ENCODE results near the gene AHRR. TPM values are rescaled to one million over a fixed set of nuclear protein-coding genes. Genes with fewer than 3 reads are reported as not detected.

The AHRR gene
- polyA plus RNA-seq, 3 donors = 0.15 TPM; not detected in 1

DNA sequence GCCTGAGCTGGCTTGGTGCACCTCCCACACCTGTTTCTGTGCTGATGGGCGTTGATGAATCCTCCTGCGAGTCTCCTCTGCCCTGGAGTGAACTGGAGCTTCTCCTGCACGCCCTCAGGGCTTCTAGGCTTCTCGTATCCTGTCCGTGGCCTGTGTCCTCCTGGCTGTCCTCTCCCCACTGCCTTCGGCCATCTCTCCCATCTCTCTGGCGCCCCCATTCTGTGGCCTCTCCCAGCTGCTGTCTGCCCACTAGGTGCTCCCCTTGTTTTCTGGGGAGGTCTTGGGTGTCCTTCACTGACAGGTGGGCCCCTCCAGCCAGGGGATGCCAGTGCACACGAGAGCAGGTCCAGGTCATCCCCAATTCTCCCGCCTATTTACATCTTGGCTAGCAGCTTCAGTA, 28.8 kb downstream of the AHRR start:
- 88% methylated on average over 7 of the region's 9 CpGs for WGBS (ENCODE audit: insufficient coverage)
- Histone ChIP-seq H3K27me3 (ENCODE audit: control insufficient read depth in 2 of 2, insufficient read depth in 2 of 2, low read length in 2 of 2) (peaks cover 0 to 21% of the 10 kb centered on the region in 2 donors), H4K20me1 (ENCODE audit: insufficient read depth, low read length) (no peaks in the 10 kb centered on the region), H3K9ac (ENCODE audit: insufficient read depth, low read length, poor library complexity, severe bottlenecking) (no peak overlapping the region), H3K4me2 (replicated peaks; ENCODE audit: extremely low read depth, low read length, poor library complexity, severe bottlenecking) (no peak overlapping the region), H3K4me1 (ENCODE audit: control insufficient read depth in 1 of 2, insufficient read depth in 2 of 2, low read length in 2 of 2) (no peaks in the 10 kb centered on the region), H3K27ac (ENCODE audit: low read depth in 1 of 2, low read length in 2 of 2) (no peak overlapping the region), H3K9me3 (replicated peaks in 1 of 2; ENCODE audit: control insufficient read depth in 1 of 2, insufficient read depth in 1 of 2, low read length in 2 of 2) (no peaks in the 10 kb centered on the region), H3K4me3 (replicated peaks in 1 of 3; ENCODE audit: low read depth in 2 of 3, low read length in 3 of 3) (no peak overlapping the region), H2AFZ (ENCODE audit: insufficient read depth, low read depth, low read length, poor library complexity, severe bottlenecking) (no peak overlapping the region), H3K79me2 (ENCODE audit: insufficient read depth, low read length) (no peaks in the 10 kb centered on the region), H3K36me3 (replicated peaks in 1 of 2; ENCODE audit: control insufficient read depth in 1 of 2, insufficient read depth in 2 of 2, low read length in 2 of 2) (no peaks in the 10 kb centered on the region)
- H3K27ac Mint-ChIP-seq = no peak overlapping the region
- intact Hi-C loops (cut with micrococcal nuclease) = no loop called here
- TF ChIP-seq CTCF (IDR thresholded peaks at IDR 0.05) = no peak
- peaks cover 0 to 3% (median 0%) of the 10 kb centered on the region in 7 donors for H3K9me3 Mint-ChIP-seq
- no peak overlapping the region for H3K4me3 Mint-ChIP-seq
- peaks cover 15 to 36% (median 17%) of the 10 kb centered on the region in 3 donors for H3K27me3 Mint-ChIP-seq (ENCODE audit: low read depth in 3 of 3)
- H3K4me1 Mint-ChIP-seq = no peaks in the 10 kb centered on the region
- no peak for DNase-seq
- H3K36me3 Mint-ChIP-seq = no peaks in the 10 kb centered on the region

GRCh38 chr5:351084-351920, 29.8 kb downstream of the AHRR start:
- intact Hi-C loops (cut with micrococcal nuclease) = no loop called here
- no peak overlapping the region for H3K27ac Mint-ChIP-seq
- no peak overlapping the region for H3K4me3 Mint-ChIP-seq
- Histone ChIP-seq H3K4me2 (replicated peaks; ENCODE audit: extremely low read depth, low read length, poor library complexity, severe bottlenecking) (no peak overlapping the region), H3K36me3 (replicated peaks in 1 of 2; ENCODE audit: control insufficient read depth in 1 of 2, insufficient read depth in 2 of 2, low read length in 2 of 2) (no peaks in the 10 kb centered on the region), H3K4me1 (ENCODE audit: control insufficient read depth in 1 of 2, insufficient read depth in 2 of 2, low read length in 2 of 2) (no peaks in the 10 kb centered on the region), H2AFZ (ENCODE audit: insufficient read depth, low read depth, low read length, poor library complexity, severe bottlenecking) (no peak overlapping the region), H3K9ac (ENCODE audit: insufficient read depth, low read length, poor library complexity, severe bottlenecking) (no peak overlapping the region), H3K27me3 (ENCODE audit: control insufficient read depth in 2 of 2, insufficient read depth in 2 of 2, low read length in 2 of 2) (peaks cover 0 to 13% of the 10 kb centered on the region in 2 donors), H3K79me2 (ENCODE audit: insufficient read depth, low read length) (no peaks in the 10 kb centered on the region), H3K27ac (ENCODE audit: low read depth in 1 of 2, low read length in 2 of 2) (no peak overlapping the region), H3K9me3 (replicated peaks in 1 of 2; ENCODE audit: control insufficient read depth in 1 of 2, insufficient read depth in 1 of 2, low read length in 2 of 2) (no peaks in the 10 kb centered on the region), H4K20me1 (ENCODE audit: insufficient read depth, low read length) (no peaks in the 10 kb centered on the region), H3K4me3 (replicated peaks in 1 of 3; ENCODE audit: low read depth in 2 of 3, low read length in 3 of 3) (no peak overlapping the region)
- H3K27me3 Mint-ChIP-seq (ENCODE audit: low read depth in 3 of 3) = peaks cover 10 to 29% (median 14%) of the 10 kb centered on the region in 3 donors
- no peak for DNase-seq
- H3K36me3 Mint-ChIP-seq = no peaks in the 10 kb centered on the region
- no peaks in the 10 kb centered on the region for H3K4me1 Mint-ChIP-seq
- TF ChIP-seq CTCF (IDR thresholded peaks at IDR 0.05) = no peak
- peaks cover 0 to 5% (median 0%) of the 10 kb centered on the region in 7 donors for H3K9me3 Mint-ChIP-seq
- WGBS (ENCODE audit: insufficient coverage) = 70% methylated on average over 12 of the region's 19 CpGs
